Spleen (tissue), 7 donors: Measurements from ENCODE around the gene CDS2.

Experiments
- POLR2A ChIP-seq, 3 donors: fragments of 450-650 bp; IDR thresholded peaks; one replicate each; pipeline ENCODE4 v1.5.1; 2017; ENCODE audit warnings: antibody characterized with exemption in 3 of 3, mild to moderate bottlenecking in 1 of 3
- TF ChIP-seq, protein P1 (sequence below), 11 experiments: fragments of 200-600 bp in 7 of 11; fragments of 450-650 bp in 4 of 11; sonication (generic) in 4 of 11; IDR thresholded peaks in 8 of 11; conservative IDR thresholded peaks in 3 of 11; 1 replicate in 7 of 11; 2 replicates in 4 of 11; pipeline versions ENCODE4 v1.4.0 to v1.8.0; 2016 to 2021; ENCODE audit warnings: antibody characterized with exemption in 11 of 11, inconsistent platforms in 4 of 11, mild to moderate bottlenecking in 1 of 11
- donor health status: DM: no; HTN: no; CAD: no; lungs with moderate emphysema.
- donor health status: DM: no; HTN: no; CAD: no.
- donor health status: DM: no; HTN: no; CAD: no.

GRCh38 chr20:5078399-5078958 lies 48.3 kb upstream of the CDS2 start:
- TF ChIP-seq, protein P1, sequence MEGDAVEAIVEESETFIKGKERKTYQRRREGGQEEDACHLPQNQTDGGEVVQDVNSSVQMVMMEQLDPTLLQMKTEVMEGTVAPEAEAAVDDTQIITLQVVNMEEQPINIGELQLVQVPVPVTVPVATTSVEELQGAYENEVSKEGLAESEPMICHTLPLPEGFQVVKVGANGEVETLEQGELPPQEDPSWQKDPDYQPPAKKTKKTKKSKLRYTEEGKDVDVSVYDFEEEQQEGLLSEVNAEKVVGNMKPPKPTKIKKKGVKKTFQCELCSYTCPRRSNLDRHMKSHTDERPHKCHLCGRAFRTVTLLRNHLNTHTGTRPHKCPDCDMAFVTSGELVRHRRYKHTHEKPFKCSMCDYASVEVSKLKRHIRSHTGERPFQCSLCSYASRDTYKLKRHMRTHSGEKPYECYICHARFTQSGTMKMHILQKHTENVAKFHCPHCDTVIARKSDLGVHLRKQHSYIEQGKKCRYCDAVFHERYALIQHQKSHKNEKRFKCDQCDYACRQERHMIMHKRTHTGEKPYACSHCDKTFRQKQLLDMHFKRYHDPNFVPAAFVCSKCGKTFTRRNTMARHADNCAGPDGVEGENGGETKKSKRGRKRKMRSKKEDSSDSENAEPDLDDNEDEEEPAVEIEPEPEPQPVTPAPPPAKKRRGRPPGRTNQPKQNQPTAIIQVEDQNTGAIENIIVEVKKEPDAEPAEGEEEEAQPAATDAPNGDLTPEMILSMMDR (IDR thresholded peaks at IDR 0.05 in 8 of 11, conservative IDR thresholded peaks at IDR 0.05 in 3 of 11), result no peak
- no peak for TF ChIP-seq POLR2A (IDR thresholded peaks at IDR 0.05)
